MM.1S (cell line): ENCODE measurements around the gene ANKRD13A.
"Not testable (repeated sequence)": the region's sequence is repeated elsewhere in the genome, so short reads cannot be mapped to it uniquely, and the experiment has no call there.

Experiments
- DNase-seq: peaks from one replicate; pipeline ENCODE4 v3.0.0-alpha.2; 2015
- H2AFZ ChIP-seq: fragments of 300-600 bp; sonication (generic); 2 replicates; pipeline ENCODE4 v1.6.0; 2016; ENCODE audit warnings: antibody characterized with exemption, low read length
- H3F3A ChIP-seq: fragments of 300-600 bp; sonication (generic); 2 replicates; pipeline ENCODE4 v1.6.1; 2016; ENCODE audit warnings: mild to moderate bottlenecking, antibody characterized with exemption, low read length, moderate library complexity, mixed read lengths; ENCODE audit not compliant: insufficient read depth
- H3K27ac ChIP-seq: fragments of 300-600 bp; sonication (generic); 2 replicates; pipeline ENCODE4 v1.5.1; 2016; ENCODE audit warnings: mild to moderate bottlenecking, low read length
- H3K27me3 ChIP-seq: fragments of 300-600 bp; sonication (generic); replicated peaks from 2 replicates; pipeline ENCODE4 v1.6.0; 2016; ENCODE audit warnings: low read length; ENCODE audit not compliant: insufficient read depth
- H3K36me3 ChIP-seq: fragments of 300-600 bp; sonication (generic); replicated peaks from 2 replicates; pipeline ENCODE4 v1.6.1; 2016; ENCODE audit warnings: mild to moderate bottlenecking, low read length, mixed read lengths; ENCODE audit not compliant: insufficient read depth
- H3K4me1 ChIP-seq: fragments of 300-600 bp; sonication (generic); 2 replicates; pipeline ENCODE4 v1.6.1; 2016; ENCODE audit warnings: low read length, mixed read lengths
- H3K4me2 ChIP-seq: fragments of 300-600 bp; sonication (generic); 2 replicates; pipeline ENCODE4 v1.6.0; 2016; ENCODE audit warnings: low read depth, low read length
- H3K4me3 ChIP-seq: fragments of 300-600 bp; sonication (generic); 2 replicates; pipeline ENCODE4 v1.5.1; 2016; ENCODE audit warnings: low read length, mixed read lengths
- H3K79me2 ChIP-seq: fragments of 300-600 bp; sonication (generic); 2 replicates; pipeline ENCODE4 v1.6.1; 2016; ENCODE audit warnings: mixed run types, low read length, mixed read lengths
- H3K9ac ChIP-seq: fragments of 300-600 bp; sonication (generic); 2 replicates; pipeline ENCODE4 v1.6.1; 2016; ENCODE audit warnings: low read length, mixed read lengths
- H3K9me2 ChIP-seq: fragments of 300-600 bp; sonication (generic); replicated peaks from 2 replicates; pipeline ENCODE4 v1.6.1; 2016; ENCODE audit warnings: mild to moderate bottlenecking, low read length, mixed read lengths; ENCODE audit not compliant: insufficient read depth
- H3K9me3 ChIP-seq: fragments of 300-600 bp; sonication (generic); replicated peaks from 2 replicates; pipeline ENCODE4 v1.6.1; 2016; ENCODE audit warnings: mild to moderate bottlenecking, low read length, mixed read lengths; ENCODE audit not compliant: insufficient read depth
- H4K20me1 ChIP-seq: fragments of 300-600 bp; sonication (generic); 2 replicates; pipeline ENCODE4 v1.6.1; 2016; ENCODE audit warnings: mild to moderate bottlenecking, low read length, moderate library complexity, mixed read lengths; ENCODE audit not compliant: insufficient read depth
- CTCF ChIP-seq: fragments of 300-600 bp; sonication (generic); IDR thresholded peaks from 2 replicates; pipeline ENCODE4 v1.5.1; 2016; ENCODE audit warnings: antibody characterized with exemption, low read length, mixed read lengths
- EZH2 ChIP-seq: fragments of 300-600 bp; sonication (generic); optimal IDR thresholded peaks from 2 replicates; pipeline ENCODE3; 2017; ENCODE audit warnings: low read depth, mild to moderate bottlenecking, antibody characterized with exemption, low read length, mixed read lengths
- EZH2phosphoT487 ChIP-seq: fragments of 300-600 bp; sonication (generic); IDR thresholded peaks from 2 replicates; pipeline ENCODE4 v1.6.1; 2018; ENCODE audit warnings: antibody characterized with exemption, low read length

ANKRD13A gene

DNA sequence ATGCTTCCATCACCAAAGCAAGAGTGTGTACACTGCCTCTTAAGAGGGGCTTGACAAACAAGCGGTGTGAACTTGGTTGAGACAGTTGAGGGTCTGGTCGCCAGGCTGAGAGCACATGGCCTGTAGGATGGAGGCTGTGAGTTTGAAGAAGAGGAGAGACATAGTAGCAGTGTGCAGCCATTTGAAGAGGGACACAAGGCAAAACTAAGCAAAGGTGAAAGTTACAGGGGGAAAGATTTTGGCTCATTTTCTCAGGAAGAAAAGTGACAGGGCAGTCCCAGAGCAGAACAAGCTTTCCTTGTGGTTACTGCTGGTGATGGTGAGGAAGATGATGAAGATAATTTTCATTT lies 60.4 kb downstream of the ANKRD13A start:
- no peaks in the 10 kb centered on the region for H3K9me3 ChIP-seq
- no peaks in the 10 kb centered on the region; the same call in 1 of the 2 replicates for H3K4me1 ChIP-seq
- DNase-seq, result no peak
- no peaks in the 10 kb centered on the region for H3K79me2 ChIP-seq
- no peaks in the 10 kb centered on the region for H3K36me3 ChIP-seq
- H3K27me3 ChIP-seq, result no peaks in the 10 kb centered on the region
- no peaks in the 10 kb centered on the region for H3K9me2 ChIP-seq
- no peak overlapping the region for H2AFZ ChIP-seq
- no peaks in the 10 kb centered on the region for H3F3A ChIP-seq
- H4K20me1 ChIP-seq, result no peaks in the 10 kb centered on the region
- TF ChIP-seq EZH2phosphoT487, result no peak
- TF ChIP-seq EZH2, result no peak
- TF ChIP-seq CTCF, result no peak
- H3K4me2 ChIP-seq, result no peak overlapping the region
- H3K27ac ChIP-seq, result no peak overlapping the region
- H3K9ac ChIP-seq, result no peak overlapping the region
- H3K4me3 ChIP-seq, result no peak overlapping the region

GRCh38 chr12:110062241-110062640 lies 63.0 kb downstream of the ANKRD13A start:
- H3K9me2 ChIP-seq, result no peaks in the 10 kb centered on the region
- H3K4me2 ChIP-seq, result no peak overlapping the region
- H2AFZ ChIP-seq, result no peak overlapping the region
- no peak overlapping the region for H3K4me3 ChIP-seq
- TF ChIP-seq EZH2phosphoT487 (no peak), CTCF (no peak), EZH2 (no peak)
- no peaks in the 10 kb centered on the region for H3F3A ChIP-seq
- H3K27ac ChIP-seq, result no peak overlapping the region
- H3K9ac ChIP-seq, result no peak overlapping the region
- H3K27me3 ChIP-seq, result no peaks in the 10 kb centered on the region
- no peaks in the 10 kb centered on the region for H3K79me2 ChIP-seq
- no peaks in the 10 kb centered on the region for H4K20me1 ChIP-seq
- H3K9me3 ChIP-seq, result no peaks in the 10 kb centered on the region
- no peaks in the 10 kb centered on the region for H3K4me1 ChIP-seq
- no peaks in the 10 kb centered on the region for H3K36me3 ChIP-seq
- no peak for DNase-seq

DNA sequence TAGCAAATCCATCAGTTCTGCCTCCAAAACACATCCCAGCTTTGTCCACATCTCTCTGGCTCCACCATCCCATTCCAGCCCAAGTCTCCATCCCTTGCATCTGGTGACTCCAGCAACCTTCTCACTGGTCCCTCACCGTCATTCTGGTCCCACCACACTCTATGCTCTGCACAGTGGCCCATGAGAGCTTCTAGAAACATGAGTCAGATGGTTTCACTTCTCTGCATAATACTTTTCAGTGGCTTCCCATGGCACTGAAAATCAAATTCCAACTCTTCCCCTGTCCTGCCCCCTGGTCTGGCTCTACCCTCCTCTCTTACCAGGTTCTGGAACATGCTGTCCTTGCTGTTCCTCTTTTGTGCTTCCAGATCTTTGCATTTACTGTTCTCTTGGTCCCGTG lies 66.3 kb downstream of the ANKRD13A start:
- Histone ChIP-seq H3K36me3 (no peaks in the 10 kb centered on the region), H3F3A (no peaks in the 10 kb centered on the region), H3K4me2 (no peak overlapping the region), H3K9me3 (no peaks in the 10 kb centered on the region), H3K27me3 (no peaks in the 10 kb centered on the region), H3K79me2 (no peaks in the 10 kb centered on the region), H3K4me1 (no peaks in the 10 kb centered on the region), H4K20me1 (no peaks in the 10 kb centered on the region), H3K27ac (no peak overlapping the region), H3K9ac (no peak overlapping the region), H3K9me2 (no peaks in the 10 kb centered on the region), H3K4me3 (no peak overlapping the region), H2AFZ (no peak overlapping the region)
- TF ChIP-seq CTCF (no peak), EZH2 (no peak), EZH2phosphoT487 (no peak)
- no peak for DNase-seq

DNA sequence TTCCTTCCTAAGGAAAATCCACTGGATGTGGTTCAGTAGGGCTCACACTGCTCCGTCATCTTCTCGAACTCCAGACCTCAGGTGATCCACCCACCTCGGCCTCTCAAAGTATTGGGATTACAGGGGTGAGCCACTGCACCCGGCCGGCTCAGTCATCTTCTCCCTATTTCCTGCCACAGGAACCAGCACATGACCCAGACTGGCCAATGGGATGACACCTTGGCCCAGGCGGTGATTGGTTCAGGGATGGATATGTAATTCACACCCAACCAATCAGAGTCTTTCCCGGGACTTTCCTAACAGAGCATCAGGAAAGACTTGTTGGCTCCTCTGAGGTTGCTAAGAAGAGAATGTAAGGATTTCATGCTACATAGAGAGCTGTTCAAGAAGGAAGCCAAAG lies 68.3 kb downstream of the ANKRD13A start:
- H3K27ac ChIP-seq, result no peak overlapping the region
- no peaks in the 10 kb centered on the region for H3K9me2 ChIP-seq
- DNase-seq, result no peak
- H3K4me3 ChIP-seq, result no peak overlapping the region
- H3K36me3 ChIP-seq, result no peaks in the 10 kb centered on the region
- H3K9ac ChIP-seq, result no peak overlapping the region
- no peaks in the 10 kb centered on the region for H3K4me1 ChIP-seq
- H3K9me3 ChIP-seq, result no peaks in the 10 kb centered on the region
- no peak overlapping the region for H2AFZ ChIP-seq
- no peak overlapping the region for H3K4me2 ChIP-seq
- no peaks in the 10 kb centered on the region for H3K27me3 ChIP-seq
- H3F3A ChIP-seq, result no peaks in the 10 kb centered on the region
- H4K20me1 ChIP-seq, result no peaks in the 10 kb centered on the region
- H3K79me2 ChIP-seq, result no peaks in the 10 kb centered on the region
- no peak for TF ChIP-seq EZH2phosphoT487
- no peak for TF ChIP-seq CTCF
- TF ChIP-seq EZH2, result no peak

- not testable (repeated sequence) for H3K27me3 ChIP-seq
Measured at GRCh38 chr12:110068115-110068514, 68.9 kb downstream of the ANKRD13A start.

More at GRCh38 chr12:110068115-110068514, 68.9 kb downstream of the ANKRD13A start:
- not testable (repeated sequence) for H3K9ac ChIP-seq, H3K36me3 ChIP-seq, H3K9me2 ChIP-seq, H3K9me3 ChIP-seq, H3K79me2 ChIP-seq, H3K4me3 ChIP-seq, DNase-seq, H3F3A ChIP-seq, H3K27ac ChIP-seq, H4K20me1 ChIP-seq, H2AFZ ChIP-seq, H3K4me1 ChIP-seq, H3K4me2 ChIP-seq
